ENCODE data around the gene RAB3GAP2. TPM values are rescaled to one million over a fixed set of nuclear protein-coding genes. Genes with fewer than 3 reads are reported as not detected.
"Not testable (repeated sequence)": the region's sequence is repeated elsewhere in the genome, so short reads cannot be mapped to it uniquely, and the experiment has no call there.

RAB3GAP2 gene
- total and polyA plus RNA-seq, 2 donors (not counting 1 experiment from before 2014, with no cell fraction given), result 31.0 to 43.8 TPM

DNA sequence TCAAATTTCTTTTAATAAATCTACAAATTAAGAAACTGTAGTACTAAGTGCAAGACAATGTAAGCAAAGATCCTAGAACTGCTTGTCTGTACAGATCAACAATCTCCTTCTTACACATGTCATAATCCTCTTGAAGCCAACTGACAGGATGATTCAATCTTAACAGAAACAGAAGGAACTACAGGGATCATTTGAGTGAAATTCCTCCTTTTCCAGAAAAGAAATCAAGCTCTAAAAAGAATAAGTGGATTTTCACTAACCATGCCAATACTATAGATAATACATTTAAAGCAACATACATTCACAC is 53.2 kb downstream of the RAB3GAP2 start:
- Histone ChIP-seq H3K9ac (ENCODE audit: insufficient read depth, low read length) (no peak overlapping the region), H3K4me3 (replicated peaks in 1 of 4; ENCODE audit: control extremely low read depth in 1 of 4, insufficient read depth in 1 of 4, low read depth in 3 of 4, low read length in 4 of 4) (no peak overlapping the region), H3K27me3 (ENCODE audit: control insufficient read depth, insufficient read depth, low read length) (no peaks in the 10 kb centered on the region), H4K20me1 (ENCODE audit: control insufficient read depth, extremely low read depth, insufficient read depth, low read length) (no peaks in the 10 kb centered on the region), H3K27ac (ENCODE audit: insufficient read depth, low read length) (no peak overlapping the region), H3K36me3 (ENCODE audit: control insufficient read depth, insufficient read depth, low read length) (no peaks in the 10 kb centered on the region), H3K79me2 (ENCODE audit: control insufficient read depth, insufficient read depth, low read length) (peaks cover 7% of the 10 kb centered on the region), H3K9me3 (ENCODE audit: control insufficient read depth, insufficient read depth, low read depth, low read length) (no peaks in the 10 kb centered on the region), H3K4me2 (ENCODE audit: extremely low read depth, insufficient read depth, low read length) (peak overlapping the region; percentile 15), H2AFZ (ENCODE audit: low read length) (no peak overlapping the region), H3K4me1 (ENCODE audit: control insufficient read depth, extremely low read depth, insufficient read depth, low read length) (no peaks in the 10 kb centered on the region)
- TF ChIP-seq, protein P1, sequence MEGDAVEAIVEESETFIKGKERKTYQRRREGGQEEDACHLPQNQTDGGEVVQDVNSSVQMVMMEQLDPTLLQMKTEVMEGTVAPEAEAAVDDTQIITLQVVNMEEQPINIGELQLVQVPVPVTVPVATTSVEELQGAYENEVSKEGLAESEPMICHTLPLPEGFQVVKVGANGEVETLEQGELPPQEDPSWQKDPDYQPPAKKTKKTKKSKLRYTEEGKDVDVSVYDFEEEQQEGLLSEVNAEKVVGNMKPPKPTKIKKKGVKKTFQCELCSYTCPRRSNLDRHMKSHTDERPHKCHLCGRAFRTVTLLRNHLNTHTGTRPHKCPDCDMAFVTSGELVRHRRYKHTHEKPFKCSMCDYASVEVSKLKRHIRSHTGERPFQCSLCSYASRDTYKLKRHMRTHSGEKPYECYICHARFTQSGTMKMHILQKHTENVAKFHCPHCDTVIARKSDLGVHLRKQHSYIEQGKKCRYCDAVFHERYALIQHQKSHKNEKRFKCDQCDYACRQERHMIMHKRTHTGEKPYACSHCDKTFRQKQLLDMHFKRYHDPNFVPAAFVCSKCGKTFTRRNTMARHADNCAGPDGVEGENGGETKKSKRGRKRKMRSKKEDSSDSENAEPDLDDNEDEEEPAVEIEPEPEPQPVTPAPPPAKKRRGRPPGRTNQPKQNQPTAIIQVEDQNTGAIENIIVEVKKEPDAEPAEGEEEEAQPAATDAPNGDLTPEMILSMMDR (conservative IDR thresholded peaks at IDR 0.05 in 1 of 2, IDR thresholded peaks at IDR 0.05 in 1 of 2; ENCODE audit: low read depth in 1 of 2, low read length in 2 of 2), result no peak
- no peak for TF ChIP-seq EZH2 (IDR thresholded peaks at IDR 0.05; ENCODE audit: low read length, missing control alignments)
- DNase-seq (ENCODE audit: low read depth in 2 of 2), result no peak

GRCh38 chr1:220218397-220219135 is 53.7 kb downstream of the RAB3GAP2 start:
- not testable (repeated sequence) for H4K20me1 ChIP-seq (ENCODE audit: control insufficient read depth, extremely low read depth, insufficient read depth, low read length); H3K79me2 ChIP-seq (ENCODE audit: control insufficient read depth, insufficient read depth, low read length); H3K36me3 ChIP-seq (ENCODE audit: control insufficient read depth, insufficient read depth, low read length); H2AFZ ChIP-seq (ENCODE audit: low read length); H3K9ac ChIP-seq (ENCODE audit: insufficient read depth, low read length); H3K4me3 ChIP-seq (replicated peaks in 1 of 4; ENCODE audit: control extremely low read depth in 1 of 4, insufficient read depth in 1 of 4, low read depth in 3 of 4, low read length in 4 of 4); H3K9me3 ChIP-seq (ENCODE audit: control insufficient read depth, insufficient read depth, low read depth, low read length); H3K27ac ChIP-seq (ENCODE audit: insufficient read depth, low read length); H3K4me1 ChIP-seq (ENCODE audit: control insufficient read depth, extremely low read depth, insufficient read depth, low read length); H3K27me3 ChIP-seq (ENCODE audit: control insufficient read depth, insufficient read depth, low read length); H3K4me2 ChIP-seq (ENCODE audit: extremely low read depth, insufficient read depth, low read length)
- TF ChIP-seq, protein P1 (conservative IDR thresholded peaks at IDR 0.05 in 1 of 2, IDR thresholded peaks at IDR 0.05 in 1 of 2; ENCODE audit: low read depth in 1 of 2, low read length in 2 of 2), result peak; percentile 60 to 70
- peak; percentile 65 to 81 for DNase-seq (ENCODE audit: low read depth in 2 of 2)

DNA sequence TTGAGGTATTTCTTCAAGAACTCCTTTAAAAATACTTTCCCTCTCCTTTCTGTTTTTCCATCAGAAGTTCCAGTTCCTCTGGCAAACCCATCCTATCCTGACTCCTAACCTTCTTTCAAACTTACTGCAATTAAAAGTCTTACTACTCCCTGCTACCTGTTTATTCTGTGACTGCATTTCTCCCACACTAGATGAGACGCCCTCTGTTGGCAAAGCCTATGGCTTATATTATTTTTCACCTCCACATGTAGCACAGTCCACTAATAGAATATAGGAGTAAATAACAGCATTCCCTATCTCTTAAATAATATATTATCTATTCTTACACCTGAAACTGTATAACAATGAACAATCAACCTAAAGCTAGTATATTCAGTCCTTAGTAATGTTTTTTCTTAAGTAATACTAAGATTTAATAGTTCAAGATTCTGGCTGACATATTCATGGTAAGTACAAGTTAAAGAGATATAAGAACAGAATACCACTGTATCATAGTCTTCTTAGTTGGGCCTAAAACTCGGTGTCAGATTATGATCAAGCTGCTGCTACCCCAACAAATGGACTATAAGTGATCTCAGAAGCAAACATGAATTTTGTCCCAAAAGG is 54.8 kb downstream of the RAB3GAP2 start:
- H3K27ac ChIP-seq (ENCODE audit: insufficient read depth, low read length), result no peak overlapping the region
- H3K79me2 ChIP-seq (ENCODE audit: control insufficient read depth, insufficient read depth, low read length), result peaks cover 7% of the 10 kb centered on the region
- H3K36me3 ChIP-seq (ENCODE audit: control insufficient read depth, insufficient read depth, low read length), result no peaks in the 10 kb centered on the region
- H2AFZ ChIP-seq (ENCODE audit: low read length), result no peak overlapping the region
- TF ChIP-seq, protein P1 (conservative IDR thresholded peaks at IDR 0.05 in 1 of 2, IDR thresholded peaks at IDR 0.05 in 1 of 2; ENCODE audit: low read depth in 1 of 2, low read length in 2 of 2), result peak in 1 of 2 donors; percentile 32
- no peak for TF ChIP-seq EZH2 (IDR thresholded peaks at IDR 0.05; ENCODE audit: low read length, missing control alignments)
- H3K4me3 ChIP-seq (replicated peaks in 1 of 4; ENCODE audit: control extremely low read depth in 1 of 4, insufficient read depth in 1 of 4, low read depth in 3 of 4, low read length in 4 of 4), result no peak overlapping the region
- no peaks in the 10 kb centered on the region for H4K20me1 ChIP-seq (ENCODE audit: control insufficient read depth, extremely low read depth, insufficient read depth, low read length)
- no peak overlapping the region for H3K4me2 ChIP-seq (ENCODE audit: extremely low read depth, insufficient read depth, low read length)
- no peak overlapping the region for H3K9ac ChIP-seq (ENCODE audit: insufficient read depth, low read length)
- no peak for DNase-seq (ENCODE audit: low read depth in 2 of 2)
- no peaks in the 10 kb centered on the region for H3K27me3 ChIP-seq (ENCODE audit: control insufficient read depth, insufficient read depth, low read length)
- H3K9me3 ChIP-seq (ENCODE audit: control insufficient read depth, insufficient read depth, low read depth, low read length), result no peaks in the 10 kb centered on the region
- H3K4me1 ChIP-seq (ENCODE audit: control insufficient read depth, extremely low read depth, insufficient read depth, low read length), result no peaks in the 10 kb centered on the region

Measured in fibroblast of lung (primary cell).